Thyroid gland (tissue), 4 donors: ENCODE results near the gene B4GALT4.

Source experiments
- CTCF ChIP-seq, 6 experiments: fragments of 200-600 bp in 3 of 6; fragments of 450-650 bp in 3 of 6; sonication (generic) in 3 of 6; IDR thresholded peaks; one replicate each; pipeline ENCODE4 v1.5.1; 2016 to 2019; ENCODE audit warnings: antibody characterized with exemption in 6 of 6, mild to moderate bottlenecking in 2 of 6, inconsistent platforms in 1 of 6, moderate library complexity in 1 of 6
- POLR2A ChIP-seq, 2 donors: fragments of 450-650 bp; IDR thresholded peaks; one replicate each; pipeline ENCODE4 v1.6.1; 2017; ENCODE audit warnings: antibody characterized with exemption in 2 of 2, mild to moderate bottlenecking in 2 of 2, moderate library complexity in 1 of 2

- TF ChIP-seq CTCF (IDR thresholded peaks at IDR 0.05) (no peak), POLR2A (IDR thresholded peaks at IDR 0.05) (no peak)
Measured at GRCh38 chr3:119221779-119222320, 18.8 kb downstream of the B4GALT4 start.
